GM19240 (cell line): ENCODE results near the gene RRP9.

Experiments used
- DNase-seq: peaks from one replicate; pipeline ENCODE4 v3.0.0; 2011; ENCODE audit warnings: low spot score; ENCODE audit not compliant: insufficient read length

Gene RRP9

DNA sequence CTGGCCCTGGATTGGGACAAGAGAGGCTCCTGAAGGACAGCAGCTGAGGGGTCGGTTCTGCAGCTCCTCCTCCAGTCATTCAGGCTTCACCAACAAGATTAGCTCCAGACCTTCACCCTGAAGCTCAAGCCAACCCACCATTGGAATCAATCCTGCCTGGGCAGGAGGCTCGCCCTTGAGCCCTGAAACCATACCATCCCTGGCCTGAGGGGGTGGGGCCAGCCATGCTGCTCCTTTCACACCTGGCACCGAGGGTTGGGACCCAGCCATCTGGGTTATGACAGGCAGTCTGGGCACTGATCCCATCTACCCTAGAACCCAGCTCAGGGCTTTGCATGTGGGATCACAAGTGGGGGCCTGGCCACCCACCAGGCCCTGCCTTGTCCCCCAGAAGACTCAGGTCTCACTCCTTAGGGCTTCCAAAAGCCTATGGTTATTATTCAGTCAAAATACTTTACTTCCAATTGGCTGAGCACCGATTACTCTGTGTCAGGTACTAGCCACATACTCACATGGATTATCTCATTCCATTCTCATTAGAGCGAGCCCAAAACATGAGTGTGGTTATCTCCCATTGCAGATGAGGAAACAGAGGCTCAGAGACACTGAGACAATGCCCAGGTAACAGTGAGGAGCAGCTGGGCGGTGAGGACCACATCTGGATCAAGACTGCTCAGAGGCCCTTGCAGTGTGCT, 29.0 kb upstream of the RRP9 start:
- DNase-seq: no peak

DNA sequence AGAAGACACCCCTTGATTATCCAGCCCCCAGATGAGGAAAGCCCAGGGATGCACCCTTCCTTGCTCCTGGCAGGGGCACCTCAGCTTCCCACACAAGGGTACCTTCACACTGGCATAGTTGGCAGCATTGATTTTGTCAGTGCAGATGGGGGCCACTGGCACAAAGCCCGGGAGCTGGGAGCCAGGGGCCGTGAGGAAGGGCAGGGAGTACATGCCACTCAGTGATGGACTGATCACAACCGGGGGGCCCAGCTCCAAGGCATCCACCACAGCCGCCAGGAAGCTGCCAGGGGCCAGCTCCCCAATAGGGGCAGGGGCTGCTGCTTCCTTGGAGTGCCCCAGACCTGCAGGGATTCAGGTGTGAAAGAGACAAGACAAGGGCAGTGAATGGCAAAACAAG, 28.1 kb upstream of the RRP9 start:
- no peak for DNase-seq

DNA sequence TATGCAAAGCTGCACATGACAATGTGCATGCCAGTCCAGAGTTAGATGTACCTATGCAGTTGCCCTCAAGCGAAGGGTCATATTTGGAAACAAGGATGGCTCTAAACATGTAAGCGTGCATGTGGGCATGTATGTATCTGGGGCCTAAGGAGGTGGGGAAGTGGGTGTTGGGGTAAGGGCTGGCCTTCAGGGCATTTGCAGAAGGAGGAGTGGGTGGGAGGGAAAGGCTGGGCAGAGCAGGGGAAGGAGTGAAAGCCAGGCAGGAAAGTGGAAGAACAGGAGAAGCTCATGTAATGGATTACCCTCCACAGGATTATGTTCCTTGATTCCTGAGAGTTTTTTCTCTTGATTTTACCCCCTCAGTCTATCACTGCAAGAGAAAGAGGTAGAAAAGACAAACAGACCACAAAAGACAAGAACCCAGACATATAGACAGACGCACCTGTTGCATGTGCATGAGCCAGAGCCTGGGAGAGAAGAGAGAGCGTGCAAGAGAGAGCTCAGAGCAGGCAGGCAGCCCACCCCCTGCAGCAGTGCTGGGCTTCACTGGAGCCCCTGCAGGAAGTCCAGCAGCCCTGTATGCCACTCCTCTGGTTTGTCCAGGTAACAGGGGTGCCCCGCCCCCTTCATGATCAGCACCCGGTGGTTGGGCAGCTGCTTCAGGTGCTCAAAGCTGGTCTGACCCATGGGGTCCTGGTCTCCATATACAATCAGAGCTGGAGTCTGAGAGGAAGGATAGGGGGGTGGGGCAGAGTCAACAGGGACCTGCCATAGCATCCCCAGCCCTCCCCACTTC, 27.4 kb upstream of the RRP9 start:
- no peak for DNase-seq

DNA sequence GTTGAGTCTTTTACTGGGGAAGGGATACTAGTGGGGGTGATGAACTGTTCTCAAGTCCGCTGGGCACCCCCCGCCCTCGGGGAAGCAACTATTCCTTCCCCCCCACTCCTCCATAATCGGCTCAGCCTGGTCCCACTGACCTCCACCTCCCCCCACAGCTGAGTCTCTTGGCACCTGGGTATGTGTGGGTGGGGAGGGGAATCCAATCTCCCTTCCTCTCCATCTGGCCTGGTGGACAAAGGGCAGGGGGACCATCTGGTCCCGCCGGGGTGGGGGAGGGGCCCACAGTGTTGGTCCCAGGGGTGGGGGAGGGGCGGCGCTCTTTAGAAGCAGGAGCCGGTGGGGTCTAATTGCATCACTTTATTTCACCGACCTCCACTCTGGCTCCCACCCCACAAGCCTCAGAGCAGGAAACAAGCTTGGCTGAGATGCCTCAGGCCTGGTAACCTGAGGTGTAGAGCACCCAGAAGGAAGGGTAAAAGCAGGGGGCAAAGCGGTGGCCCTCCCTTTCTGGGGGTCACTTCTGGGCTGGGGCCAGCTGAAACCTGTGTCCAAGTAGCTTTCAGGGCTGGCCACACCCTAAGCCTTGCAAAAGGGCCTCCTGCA, 26.6 kb upstream of the RRP9 start:
- no peak for DNase-seq

DNA sequence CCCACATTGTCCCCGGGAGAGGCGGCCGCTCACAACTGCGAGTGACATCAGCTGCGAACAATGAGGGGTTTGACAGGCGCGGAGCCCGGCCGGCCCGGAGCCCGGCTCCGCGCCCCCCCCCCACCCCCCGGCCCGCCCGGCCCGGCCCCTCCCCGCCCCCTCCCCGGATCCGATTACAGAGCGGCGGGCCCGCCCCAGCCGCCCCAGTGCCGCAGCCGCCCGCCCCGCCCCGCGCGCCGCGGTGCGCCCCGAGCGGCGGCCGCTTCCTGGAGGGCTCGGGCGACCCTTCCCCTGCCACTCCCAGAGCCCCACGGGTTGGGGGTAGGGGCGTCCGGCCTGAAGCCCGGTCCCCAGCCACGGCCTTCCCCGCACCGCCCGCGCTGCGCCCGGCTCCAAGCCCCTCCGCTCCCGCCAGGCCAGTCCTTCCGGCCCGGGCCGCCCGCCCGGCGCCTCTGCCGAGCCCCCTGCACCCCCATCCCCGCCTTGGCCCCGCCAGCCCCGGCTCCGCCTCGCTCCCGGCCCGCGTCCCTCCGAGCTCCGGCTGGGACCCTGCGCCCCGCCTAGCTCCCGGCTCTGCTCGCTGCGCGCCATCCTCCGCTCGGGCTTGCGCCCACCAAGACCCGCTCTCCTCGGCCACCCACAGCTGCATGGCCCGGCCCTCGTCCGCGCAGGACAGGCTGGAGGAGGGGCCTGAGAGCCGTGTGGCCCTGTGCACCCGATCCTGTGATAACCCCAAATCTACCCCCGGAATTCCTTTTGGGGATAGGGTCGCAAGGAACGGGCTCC, 25.9 kb upstream of the RRP9 start, which contains the start of gene PCBP4:
TSS of gene PCBP4 (minus strand) at position 71 of the 786 bp plus-strand sequence. CDS start 6,214 bp downstream, outside the sequence.
- no peak for DNase-seq

DNA sequence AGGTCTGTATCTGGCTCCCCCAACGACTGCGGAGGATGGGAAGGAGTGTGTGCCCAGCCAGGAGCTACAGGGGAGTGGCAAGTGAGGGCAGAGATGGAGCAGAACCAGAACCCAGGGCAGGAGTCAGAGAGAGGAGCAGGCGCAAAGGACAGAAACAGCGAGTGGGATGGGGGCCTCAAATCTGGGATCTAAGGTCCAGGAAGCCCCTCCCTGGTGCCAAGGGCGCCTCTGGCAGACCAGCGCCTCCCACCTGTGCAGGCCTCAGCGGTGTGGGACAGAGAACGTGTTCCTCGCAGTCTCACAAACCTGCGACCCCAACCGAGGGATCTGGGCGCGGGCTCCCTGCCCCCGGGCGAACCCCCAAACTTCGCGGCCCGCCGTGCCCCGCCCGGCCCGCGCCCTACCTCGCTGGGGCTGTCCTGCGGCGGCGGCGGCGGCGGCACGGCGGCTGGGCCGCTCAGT, 25.2 kb upstream of the RRP9 start:
- DNase-seq: no peak

DNA sequence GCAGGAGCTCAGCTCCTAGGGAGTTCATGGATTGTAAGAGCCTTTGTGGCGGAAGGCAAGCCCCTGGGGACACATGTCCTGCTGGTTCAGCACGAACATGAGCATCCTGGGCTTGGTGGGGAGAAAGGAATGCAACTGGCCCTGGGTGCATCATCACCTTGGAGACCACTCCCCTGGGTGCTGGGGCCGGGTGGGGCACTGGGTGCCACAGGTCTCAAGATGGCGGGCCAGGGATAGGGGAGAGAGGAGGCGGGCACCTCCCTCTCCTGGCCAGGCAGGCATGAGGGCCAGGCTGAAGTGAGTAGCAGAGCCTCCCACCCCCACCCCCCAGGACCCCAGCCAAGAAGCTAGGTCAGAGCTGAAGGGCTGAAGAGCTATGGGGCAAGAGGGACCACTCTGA, 24.8 kb upstream of the RRP9 start:
- no peak for DNase-seq

DNA sequence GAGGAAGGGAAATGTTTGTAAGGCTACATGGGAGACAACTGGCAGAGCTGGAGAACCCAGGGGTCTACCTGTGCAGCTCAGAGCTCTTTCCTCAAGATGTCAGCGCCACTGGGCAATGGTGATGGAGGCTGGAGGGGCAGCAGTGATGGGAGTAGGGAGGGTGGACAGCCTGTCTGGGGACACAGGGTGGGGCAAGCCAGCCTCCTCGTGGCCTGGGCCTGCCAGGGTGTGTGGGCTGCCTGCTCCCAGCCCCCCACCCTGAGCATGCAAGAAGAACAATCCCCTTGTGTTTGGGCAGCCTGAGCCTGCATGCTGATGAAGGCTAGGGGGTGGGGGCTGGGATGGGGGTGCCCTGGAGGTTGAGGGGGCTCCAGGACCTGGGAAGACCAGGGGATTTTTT, 24.3 kb upstream of the RRP9 start:
- no peak for DNase-seq

DNA sequence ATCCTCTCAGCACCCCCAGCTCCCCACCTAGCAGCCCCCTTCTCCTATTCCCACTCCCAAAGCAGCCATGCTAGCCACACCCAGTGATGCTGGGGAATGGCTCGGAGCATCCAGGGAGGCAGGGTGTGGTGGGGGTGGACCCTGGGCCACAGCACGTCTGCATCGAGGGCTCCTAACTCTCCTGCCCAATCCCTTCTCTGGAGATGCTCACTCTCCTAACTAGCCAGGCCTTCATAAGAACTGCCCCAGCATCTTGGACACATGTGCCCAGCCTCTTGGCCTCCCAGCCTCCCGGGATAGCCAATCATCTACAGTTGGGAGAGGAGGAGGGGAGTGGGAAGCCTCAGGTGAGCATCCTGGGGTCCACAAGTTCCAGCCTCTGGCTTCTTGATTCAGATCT, 22.8 kb upstream of the RRP9 start:
- DNase-seq: no peak

DNA sequence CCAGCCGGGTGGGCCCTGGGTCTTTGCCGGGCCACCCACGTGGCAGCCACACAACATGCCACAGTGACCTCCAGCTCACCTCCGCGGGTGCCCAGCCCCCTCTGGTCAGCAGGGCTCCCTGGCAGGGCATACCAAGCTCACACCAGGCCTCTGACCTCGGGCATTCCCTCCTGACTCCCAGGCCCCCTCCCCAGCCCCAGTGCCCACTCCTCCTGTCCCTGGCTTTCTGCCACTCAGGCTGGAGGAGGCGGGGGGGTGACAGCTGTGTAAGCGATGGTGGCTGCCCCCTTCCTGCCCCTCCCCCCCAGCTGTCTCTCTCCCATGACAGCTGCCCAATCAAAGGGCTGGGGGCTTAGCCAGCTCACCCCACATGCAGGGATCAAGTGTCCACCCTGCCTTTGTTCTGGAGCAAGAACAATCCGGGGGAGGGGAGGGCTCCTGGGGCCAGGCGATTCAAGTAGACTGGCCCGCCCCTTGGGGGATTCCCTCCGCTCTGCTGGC, 22.3 kb upstream of the RRP9 start:
- no peak for DNase-seq

DNA sequence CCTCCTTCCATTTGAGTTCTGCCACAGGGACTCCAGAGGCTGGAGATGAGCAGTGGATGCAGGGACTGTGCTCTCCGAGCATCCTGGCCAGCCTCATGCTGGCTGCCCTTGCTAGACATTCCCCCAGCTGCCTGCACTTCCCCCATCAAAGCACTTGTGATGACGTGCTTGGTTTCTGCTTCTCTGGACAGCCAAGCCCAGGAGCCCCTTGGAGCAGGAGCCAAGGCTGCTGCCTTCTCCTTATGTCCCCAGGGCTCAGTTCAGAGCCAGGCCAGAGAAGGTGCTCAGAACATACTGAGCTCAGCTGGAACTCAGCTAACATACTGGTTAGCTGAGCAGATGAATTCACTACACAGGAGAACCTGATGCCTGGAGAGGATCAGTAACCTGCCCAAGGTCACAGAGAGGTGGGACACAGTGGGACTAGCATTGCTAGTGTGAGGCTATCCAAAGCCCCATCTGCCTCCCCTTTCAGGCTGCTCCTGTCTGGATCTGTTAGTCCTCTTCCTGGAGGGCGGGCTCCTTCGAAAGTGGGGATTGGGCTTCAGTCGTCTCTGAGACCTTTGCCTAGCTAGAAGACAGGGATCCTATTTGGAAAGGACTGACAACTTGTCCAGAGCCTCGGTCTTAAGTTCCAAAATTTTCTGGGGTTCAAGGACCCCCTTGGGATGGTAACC, 21.3 kb upstream of the RRP9 start:
- DNase-seq: no peak

DNA sequence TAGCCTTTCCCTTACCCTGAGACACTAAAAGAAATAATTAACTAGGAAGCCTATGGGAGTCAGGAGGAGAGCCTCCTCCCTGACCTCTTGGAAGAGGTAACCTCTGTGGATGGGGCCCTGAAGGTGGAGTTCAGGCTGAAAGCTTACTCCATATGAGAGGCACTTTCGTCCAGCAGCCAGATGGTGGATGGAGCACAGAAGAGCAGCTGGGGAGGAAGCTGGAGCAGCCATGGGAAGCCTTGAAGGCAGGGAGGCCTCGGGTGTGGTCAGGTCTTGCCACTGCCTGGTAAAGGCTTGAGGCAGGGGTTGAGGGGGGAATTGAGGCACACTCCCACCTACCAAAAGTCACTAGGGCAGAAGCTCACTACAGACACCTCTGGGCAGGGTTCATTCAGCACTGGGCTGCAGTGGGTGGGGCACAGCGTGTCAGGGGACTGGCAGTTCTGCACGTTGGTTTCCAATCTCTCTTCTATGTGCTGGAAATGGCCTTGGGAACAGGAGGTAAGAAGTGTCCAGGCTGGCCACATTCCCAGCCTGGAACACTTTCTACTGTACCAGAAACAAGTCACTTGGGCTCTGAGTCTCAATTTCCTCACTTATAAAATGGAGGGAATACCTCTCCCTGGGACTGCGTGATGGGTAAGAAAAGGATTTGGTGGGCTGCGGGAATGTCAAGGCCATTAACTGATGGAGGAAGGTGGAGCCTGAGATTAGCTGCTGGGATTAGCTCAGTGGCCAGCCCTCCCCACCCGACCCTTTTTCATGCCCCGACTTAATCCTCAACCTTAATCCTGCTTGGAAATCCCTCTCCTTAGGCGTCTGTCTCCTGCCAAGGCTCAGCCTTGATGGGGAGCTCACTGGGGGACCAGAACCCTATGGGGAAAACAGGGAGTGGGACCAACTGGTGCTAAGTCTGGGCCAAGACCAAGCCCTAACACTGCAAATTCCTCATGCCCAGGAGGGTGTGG, 20.2 kb upstream of the RRP9 start:
- DNase-seq: no peak

DNA sequence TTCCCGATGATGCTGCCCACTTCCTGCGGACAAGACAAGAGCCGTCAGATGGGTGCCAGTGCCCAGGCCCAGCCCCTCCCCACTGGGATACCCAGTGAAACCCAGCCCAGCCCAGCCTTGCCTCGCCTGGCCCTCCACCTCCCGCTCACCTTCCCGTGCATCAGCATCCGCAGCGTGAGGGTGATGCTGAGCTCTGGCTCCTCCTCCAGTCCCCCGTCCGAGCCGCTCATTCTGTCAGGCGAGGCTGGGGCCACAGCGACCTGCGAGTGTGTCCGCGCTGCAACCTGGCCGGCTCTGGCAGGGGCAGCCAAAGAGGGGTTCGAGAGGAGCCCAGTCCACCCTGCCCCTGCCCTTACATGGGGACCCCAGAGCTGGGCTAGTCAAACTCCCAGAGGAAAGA, 19.3 kb upstream of the RRP9 start:
- no peak for DNase-seq

DNA sequence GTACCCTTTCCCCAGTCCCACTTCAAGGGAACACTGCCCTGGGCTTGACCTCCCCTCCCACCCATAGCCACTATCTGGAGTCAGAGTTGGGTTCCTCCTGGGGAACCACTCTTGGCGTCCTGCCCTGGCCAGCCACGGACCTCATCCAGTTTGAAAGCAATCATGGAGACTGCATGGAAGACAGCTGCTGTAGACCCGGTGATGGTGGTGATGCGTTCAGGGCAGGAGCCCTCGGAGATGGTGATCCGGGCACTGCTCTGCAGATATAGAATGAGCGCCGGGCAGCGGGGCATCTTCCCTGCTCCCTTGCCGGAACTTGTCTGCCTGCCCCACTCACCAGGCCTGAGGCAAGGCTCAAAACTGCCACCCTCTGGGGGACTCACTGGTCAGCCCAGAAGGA, 18.7 kb upstream of the RRP9 start:
- no peak for DNase-seq

DNA sequence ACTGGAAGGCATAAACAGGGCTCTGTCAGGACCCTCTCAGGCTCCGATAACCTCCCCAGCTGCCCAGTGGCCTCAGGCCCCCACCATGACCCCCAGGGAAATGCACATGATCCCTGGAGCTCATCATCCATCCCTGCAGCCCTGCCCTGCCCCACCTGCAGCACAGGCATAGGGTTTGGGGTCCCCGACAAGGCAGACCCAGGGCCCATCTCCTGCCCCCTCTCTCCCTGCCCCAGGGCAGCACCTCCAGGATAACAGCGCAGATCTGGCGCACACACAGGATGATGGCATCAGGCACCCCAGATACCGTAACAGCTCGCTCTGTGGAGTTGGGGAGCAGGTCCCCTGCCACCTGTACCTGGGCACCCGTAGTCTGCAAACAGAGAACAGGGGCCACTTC, 17.9 kb upstream of the RRP9 start:
- no peak for DNase-seq

DNA sequence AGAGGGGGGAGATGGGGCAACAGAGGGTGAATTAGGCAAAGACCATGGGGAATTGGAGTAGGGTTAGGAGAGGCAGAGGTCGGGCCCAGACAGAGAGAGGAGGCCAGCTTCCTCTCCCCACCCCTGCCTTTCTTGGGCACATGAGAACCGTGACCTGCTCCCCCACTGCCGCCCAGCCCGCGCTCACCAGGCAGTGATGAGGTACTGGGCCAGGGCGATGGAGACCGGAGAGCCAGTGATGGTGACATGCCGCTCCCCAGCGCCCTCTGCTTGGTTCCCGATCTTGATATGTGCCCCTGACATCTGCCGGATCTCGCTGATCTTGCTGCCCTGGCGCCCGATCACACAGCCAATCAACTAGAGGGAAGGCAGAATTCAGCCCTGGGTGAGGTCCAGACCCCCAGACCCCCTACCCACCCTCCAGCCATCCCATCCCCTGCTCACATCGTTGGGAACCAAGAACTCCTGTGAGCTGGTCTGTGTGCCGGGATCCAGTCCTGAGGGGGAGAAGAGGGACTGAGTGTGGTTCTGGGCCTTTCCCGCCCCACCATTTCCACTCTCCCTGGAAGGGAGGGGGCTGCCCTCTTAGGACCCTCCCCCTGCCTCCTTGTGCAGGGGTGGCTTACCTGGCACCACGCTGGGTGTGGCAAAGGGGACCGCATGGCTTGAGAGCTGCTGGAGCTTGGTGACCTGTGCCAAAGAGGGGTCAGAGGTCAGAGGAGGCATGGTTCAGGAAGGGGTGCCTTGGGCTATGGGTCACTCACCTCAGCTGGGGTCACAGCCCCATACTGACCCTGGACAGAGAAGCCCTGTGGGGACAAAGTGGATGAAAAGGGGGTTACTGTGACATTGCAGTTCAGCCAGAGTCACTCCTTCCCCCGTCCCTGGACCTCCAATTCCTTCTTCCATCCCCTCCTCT, 17.2 kb upstream of the RRP9 start:
- no peak for DNase-seq

DNA sequence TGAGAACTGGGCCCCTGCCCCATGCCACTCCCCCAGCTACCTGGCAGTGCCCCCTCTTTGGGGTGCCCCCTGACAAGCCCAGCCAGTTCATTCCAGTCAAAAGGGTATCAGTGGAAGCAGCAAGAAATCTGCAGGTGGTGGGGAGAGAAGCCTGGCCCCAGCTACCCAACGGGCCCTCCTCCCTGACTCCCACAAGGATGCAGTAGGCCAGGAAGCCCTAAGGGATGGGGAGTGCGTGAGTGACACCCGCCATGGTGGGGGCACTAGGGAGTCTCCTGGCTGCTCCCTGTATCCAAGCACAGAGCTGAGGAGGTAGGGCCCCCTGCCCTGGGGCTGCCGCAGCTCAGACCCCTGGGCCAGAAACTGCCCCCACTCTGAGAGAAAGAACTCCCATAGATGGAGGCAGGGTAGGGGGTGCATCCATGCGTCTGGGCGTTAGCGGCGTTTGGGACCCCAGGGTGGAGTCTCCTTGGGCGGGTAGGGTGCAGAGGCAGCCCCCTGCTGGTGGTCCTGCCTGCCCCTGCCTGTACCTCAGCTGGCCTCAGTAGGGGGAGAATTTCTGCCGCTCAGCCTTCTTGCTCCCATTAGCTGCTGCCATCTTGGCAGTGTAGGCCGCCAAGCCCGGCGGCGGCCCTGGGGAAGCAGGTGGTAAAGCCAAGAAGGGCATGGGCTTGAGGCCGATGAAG, 16.0 kb upstream of the RRP9 start:
- DNase-seq: no peak
